ENCODE results near the gene RIOK3. TPM values are rescaled to one million over a fixed set of nuclear protein-coding genes. Genes with fewer than 3 reads are reported as not detected.
A peak's percentile ranks its signal among the peaks of the same experiment; 100 is the strongest.
"Not testable (repeated sequence)": the region's sequence is repeated elsewhere in the genome, so short reads cannot be mapped to it uniquely, and the experiment has no call there.

RIOK3 gene
- total and polyA plus RNA-seq, 12 donors, result 33.7 to 74.6 (median 61.8) TPM

DNA sequence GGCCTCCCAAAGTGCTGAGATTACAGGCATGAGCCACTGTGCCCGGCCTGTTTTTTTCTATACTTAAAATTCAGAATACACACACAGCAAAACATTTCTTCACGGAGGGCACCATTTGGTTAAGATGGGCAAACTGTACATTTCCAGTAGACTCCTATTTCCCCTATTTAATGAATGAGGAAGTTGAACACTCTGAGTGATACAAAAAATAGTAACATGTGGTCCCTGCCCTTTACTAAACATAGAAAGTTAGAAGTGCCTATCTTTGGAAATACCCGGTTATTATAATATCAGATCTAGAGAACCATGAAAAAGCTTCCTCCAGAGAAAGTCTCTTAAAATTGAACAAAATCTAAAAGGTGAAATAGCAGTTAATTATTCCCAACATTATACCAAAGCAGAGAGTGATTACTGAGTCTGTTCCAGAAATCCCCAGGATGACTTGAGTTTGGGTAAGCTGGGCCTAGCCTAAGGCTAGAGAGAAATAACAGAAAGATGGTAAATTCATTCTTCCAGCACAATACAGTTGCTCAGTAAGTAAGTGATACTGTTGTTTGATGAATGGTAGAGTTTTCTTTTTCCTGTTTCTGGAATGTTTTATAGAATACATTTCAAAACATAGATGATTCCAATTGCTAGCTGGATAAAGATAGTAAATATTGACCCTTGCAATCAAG lies 26.9 kb downstream of the RIOK3 start:
- Histone ChIP-seq H3K4me3 (no peak overlapping the region), H3K9me3 (no peaks in the 10 kb centered on the region), H3K27me3 (no peaks in the 10 kb centered on the region), H3K4me1 (peaks cover 0 to 8% (median 0%) of the 10 kb centered on the region in 9 donors), H3K36me3 (peaks cover 0 to 92% (median 69%) of the 10 kb centered on the region in 9 donors), H3K27ac (no peak overlapping the region)
- no peak for DNase-seq
- no peak for ATAC-seq
- WGBS, 2 donors, result 87% methylated on average over 3 of the region's 3 CpGs
- intact Hi-C loops (cut with DNase I), result no loop called here
- TF ChIP-seq, protein P1, sequence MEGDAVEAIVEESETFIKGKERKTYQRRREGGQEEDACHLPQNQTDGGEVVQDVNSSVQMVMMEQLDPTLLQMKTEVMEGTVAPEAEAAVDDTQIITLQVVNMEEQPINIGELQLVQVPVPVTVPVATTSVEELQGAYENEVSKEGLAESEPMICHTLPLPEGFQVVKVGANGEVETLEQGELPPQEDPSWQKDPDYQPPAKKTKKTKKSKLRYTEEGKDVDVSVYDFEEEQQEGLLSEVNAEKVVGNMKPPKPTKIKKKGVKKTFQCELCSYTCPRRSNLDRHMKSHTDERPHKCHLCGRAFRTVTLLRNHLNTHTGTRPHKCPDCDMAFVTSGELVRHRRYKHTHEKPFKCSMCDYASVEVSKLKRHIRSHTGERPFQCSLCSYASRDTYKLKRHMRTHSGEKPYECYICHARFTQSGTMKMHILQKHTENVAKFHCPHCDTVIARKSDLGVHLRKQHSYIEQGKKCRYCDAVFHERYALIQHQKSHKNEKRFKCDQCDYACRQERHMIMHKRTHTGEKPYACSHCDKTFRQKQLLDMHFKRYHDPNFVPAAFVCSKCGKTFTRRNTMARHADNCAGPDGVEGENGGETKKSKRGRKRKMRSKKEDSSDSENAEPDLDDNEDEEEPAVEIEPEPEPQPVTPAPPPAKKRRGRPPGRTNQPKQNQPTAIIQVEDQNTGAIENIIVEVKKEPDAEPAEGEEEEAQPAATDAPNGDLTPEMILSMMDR (IDR thresholded peaks at IDR 0.05), result no peak

DNA sequence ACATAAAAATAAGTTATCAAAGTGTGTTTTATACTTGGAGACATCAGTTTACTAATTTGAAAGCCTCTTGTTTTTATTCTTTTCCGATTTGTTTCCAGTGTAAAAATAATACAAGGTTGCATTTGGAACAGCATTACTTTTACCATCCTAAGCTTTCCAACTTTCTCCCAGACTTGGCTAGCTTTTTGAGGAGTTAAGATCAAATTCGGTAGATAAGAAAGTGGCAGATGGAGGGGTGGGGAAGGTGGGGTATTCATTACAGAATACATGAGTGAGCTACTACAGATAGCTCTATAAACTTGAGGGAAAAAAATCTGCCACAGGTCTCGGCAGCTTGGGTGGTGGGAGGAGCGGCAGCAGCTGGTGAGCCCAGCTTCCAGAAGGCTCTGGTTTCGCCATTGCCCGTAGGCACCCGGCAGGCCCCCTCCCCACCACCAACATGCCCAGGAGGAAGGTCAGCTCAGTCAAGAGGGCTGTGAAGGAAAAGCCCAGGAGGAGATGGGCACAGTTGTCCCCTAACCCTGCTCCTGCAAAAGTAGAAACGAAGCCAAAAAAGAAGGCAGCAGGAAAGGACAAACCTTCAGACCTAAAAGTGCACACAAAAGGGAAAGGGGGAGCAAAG lies 31.6 kb downstream of the RIOK3 start:
- no peak overlapping the region for H3K27ac ChIP-seq
- ATAC-seq (peak in 1 of 8 donors; percentile 53), DNase-seq (no peak)
- 72 to 74% methylated on average over 8 of the region's 8 CpGs for WGBS, 2 donors
- intact Hi-C loops (cut with DNase I), result no loop called here
- H3K9me3 ChIP-seq, result no peaks in the 10 kb centered on the region
- H3K27me3 ChIP-seq, result no peaks in the 10 kb centered on the region
- TF ChIP-seq, protein P1 (IDR thresholded peaks at IDR 0.05), result no peak
- peaks cover 0 to 45% (median 33%) of the 10 kb centered on the region in 9 donors for H3K36me3 ChIP-seq
- peaks cover 0 to 20% (median 6%) of the 10 kb centered on the region in 9 donors for H3K4me1 ChIP-seq
- no peak overlapping the region for H3K4me3 ChIP-seq

DNA sequence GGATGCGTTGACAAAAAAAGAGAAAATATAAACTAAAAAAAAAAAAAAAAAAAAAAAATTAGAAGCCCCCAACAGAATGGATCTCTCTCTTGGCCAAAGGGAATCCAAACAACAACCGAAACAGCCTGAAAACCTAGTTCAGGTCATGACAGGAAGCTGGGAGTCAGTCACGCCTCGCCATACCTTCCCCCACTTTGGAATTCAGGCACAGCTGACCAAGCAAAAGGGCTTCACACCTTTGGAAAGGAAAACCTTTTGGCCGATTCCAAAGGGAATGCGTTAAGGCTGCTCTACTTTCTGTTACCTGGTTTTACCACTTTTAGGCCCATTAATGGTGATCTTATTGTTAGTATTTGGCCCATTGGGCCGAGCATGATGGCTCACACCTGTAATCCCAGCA lies 32.3 kb downstream of the RIOK3 start:
- 90 to 91% methylated on average over 7 of the region's 7 CpGs for WGBS, 2 donors
- DNase-seq, result no peak
- Histone ChIP-seq H3K4me1 (peaks cover 0 to 16% (median 6%) of the 10 kb centered on the region in 9 donors), H3K9me3 (peaks cover 0 to 3% (median 0%) of the 10 kb centered on the region in 11 donors), H3K27me3 (no peaks in the 10 kb centered on the region), H3K27ac (no peak overlapping the region), H3K36me3 (peaks cover 0 to 38% (median 28%) of the 10 kb centered on the region in 9 donors), H3K4me3 (no peak overlapping the region)
- intact Hi-C loops (cut with DNase I), result no loop called here
- no peak for ATAC-seq
- TF ChIP-seq, protein P1 (IDR thresholded peaks at IDR 0.05), result no peak

DNA sequence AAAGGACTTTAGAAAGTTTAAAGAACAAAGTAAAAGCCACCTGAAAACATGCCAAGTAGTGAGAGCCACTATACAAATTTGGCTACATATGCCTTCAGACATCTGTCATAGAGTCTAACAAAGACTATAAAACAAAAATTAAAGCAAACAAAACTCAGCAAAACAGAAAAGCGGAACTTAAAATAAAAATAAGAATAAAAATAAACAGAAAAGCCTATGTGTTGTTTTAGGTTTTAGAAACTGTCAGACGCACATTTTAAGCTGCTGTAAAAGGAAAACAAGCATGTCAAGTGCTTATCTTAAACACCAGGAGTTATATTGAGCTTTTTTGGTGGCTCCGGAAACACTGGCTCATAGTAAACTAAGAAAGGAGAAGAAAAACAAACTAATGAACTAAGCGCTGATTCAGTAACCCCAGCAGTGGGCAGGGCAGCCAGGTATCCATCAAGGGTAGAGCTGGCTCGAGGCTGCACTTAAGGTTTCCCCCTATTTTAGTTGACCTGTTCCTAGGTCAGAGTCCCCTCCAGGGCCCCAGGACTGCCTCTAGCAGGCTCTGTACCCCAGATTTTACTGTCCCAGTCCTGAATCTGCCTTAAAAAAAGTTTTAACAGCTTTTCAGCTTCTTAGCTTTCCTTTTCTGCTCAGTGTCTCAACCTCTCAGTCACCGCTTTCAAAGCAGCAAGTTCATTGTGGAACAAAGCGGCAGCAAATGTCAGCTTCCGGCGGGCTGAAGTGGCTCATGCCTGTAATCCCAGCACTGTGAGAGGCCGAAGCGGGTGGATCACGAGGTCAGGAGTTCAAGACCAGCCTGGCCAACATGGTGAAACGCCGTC lies 34.9 kb downstream of the RIOK3 start:
- H3K36me3 ChIP-seq, result peaks cover 0 to 12% (median 5%) of the 10 kb centered on the region in 9 donors
- TF ChIP-seq, protein P1 (IDR thresholded peaks at IDR 0.05), result no peak
- DNase-seq, result no peak
- peak overlapping the region in 3 of 10 donors; percentile 2 to 32 (median 11) for H3K4me3 ChIP-seq
- intact Hi-C loops (cut with DNase I), result no loop called here
- ATAC-seq, result peak in 3 of 8 donors; percentile 15 to 61 (median 41)
- H3K9me3 ChIP-seq, result peaks cover 0 to 9% (median 0%) of the 10 kb centered on the region in 11 donors
- 57 to 60% methylated on average over 14 of the region's 14 CpGs for WGBS, 2 donors
- peak overlapping the region in 5 of 10 donors; percentile 4 to 82 (median 39) for H3K27ac ChIP-seq
- no peaks in the 10 kb centered on the region for H3K27me3 ChIP-seq
- H3K4me1 ChIP-seq, result peaks cover 0 to 16% (median 6%) of the 10 kb centered on the region in 9 donors

DNA sequence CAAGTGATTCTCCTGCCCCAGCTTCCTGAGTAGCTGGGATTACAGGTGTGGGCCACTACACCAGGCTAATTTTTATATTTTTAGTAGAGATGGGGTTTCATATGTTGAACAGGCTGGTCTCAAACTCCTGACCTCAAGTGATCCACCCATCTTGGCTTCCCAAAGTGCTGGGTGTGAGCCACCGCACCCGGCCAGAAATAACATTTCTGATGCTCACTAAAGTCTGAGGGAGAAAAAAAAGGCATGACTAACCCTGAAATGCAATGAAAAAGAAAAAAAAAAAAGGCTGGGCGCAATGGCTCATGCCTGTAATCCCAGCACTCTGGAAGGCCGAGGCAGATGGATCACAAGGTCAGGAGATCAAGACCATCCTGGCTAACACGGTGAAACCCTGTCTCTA lies 36.5 kb downstream of the RIOK3 start:
- H3K9me3 ChIP-seq; H3K4me3 ChIP-seq; intact Hi-C loops (cut with DNase I); ATAC-seq; DNase-seq; H3K36me3 ChIP-seq; H3K27ac ChIP-seq; H3K27me3 ChIP-seq: not testable (repeated sequence)
- H3K4me1 ChIP-seq, result peaks cover 0 to 16% (median 6%) of the 10 kb centered on the region in 9 donors
- 84 to 88% methylated on average over 5 of the region's 5 CpGs for WGBS, 2 donors
